Activated T-helper 1 cell treated with Interleukin-2 at 50 U/mL for 16 hours (primary cell): ENCODE measurements around the gene CHML.

Experiments used
- DNase-seq: peaks from one replicate; pipeline ENCODE4 v3.0.0-alpha.2; 2020; ENCODE audit warnings: low read depth

The CHML gene

GRCh38 chr1:241617426-241617825, 22.7 kb downstream of the CHML start:
- no peak for DNase-seq

GRCh38 chr1:241615043-241615974, 24.9 kb downstream of the CHML start:
- DNase-seq = no peak

- DNase-seq = no peak
These were observed 25.6 kb downstream of the CHML start for GRCh38 chr1:241614572-241614971.

- no peak for DNase-seq
These were observed 26.0 kb downstream of the CHML start for GRCh38 chr1:241614144-241614543.

GRCh38 chr1:241612533-241613477, 27.4 kb downstream of the CHML start:
- DNase-seq = no peak

GRCh38 chr1:241611736-241612135, 28.4 kb downstream of the CHML start:
- DNase-seq = no peak

- DNase-seq = no peak
These were observed 29.1 kb downstream of the CHML start for GRCh38 chr1:241611063-241611462.

- no peak for DNase-seq
These were observed 29.9 kb downstream of the CHML start for GRCh38 chr1:241610056-241610815.

- no peak for DNase-seq
These were observed 31.7 kb downstream of the CHML start for GRCh38 chr1:241608379-241609033.

- DNase-seq = no peak
These were observed 32.7 kb downstream of the CHML start for GRCh38 chr1:241607497-241607896.

GRCh38 chr1:241606544-241606943, 33.6 kb downstream of the CHML start:
- DNase-seq = no peak

GRCh38 chr1:241605146-241605805, 34.9 kb downstream of the CHML start:
- DNase-seq = no peak

- DNase-seq = no peak
These were observed 36.4 kb downstream of the CHML start for GRCh38 chr1:241603731-241604245.

- no peak for DNase-seq
These were observed 39.7 kb downstream of the CHML start for GRCh38 chr1:241600496-241600901.

- DNase-seq = no peak
These were observed 41.9 kb downstream of the CHML start for GRCh38 chr1:241598249-241598648.

- no peak for DNase-seq
These were observed 43.5 kb downstream of the CHML start for GRCh38 chr1:241596633-241597032.

- DNase-seq = no peak
These were observed 47.0 kb downstream of the CHML start for GRCh38 chr1:241593186-241593585.

GRCh38 chr1:241592273-241592958, 47.8 kb downstream of the CHML start:
- no peak for DNase-seq

GRCh38 chr1:241591736-241592135, 48.4 kb downstream of the CHML start:
- DNase-seq = no peak

- no peak for DNase-seq
These were observed 48.9 kb downstream of the CHML start for GRCh38 chr1:241591317-241591716.
